Astrocyte (in vitro differentiated cells and primary cell): ENCODE results near the gene INO80. TPM values are rescaled to one million over a fixed set of nuclear protein-coding genes. Genes with fewer than 3 reads are reported as not detected.

Experiments
- DNase-seq: peaks from one replicate; pipeline ENCODE4 v3.0.0-alpha.2; 2010; ENCODE audit warnings: low read depth
- FAIRE-seq: peaks from 2 replicates; lab custom pipeline; 2011; peaks lifted over from hg19 to GRCh38; lab: Jason Lieb, UNC
- H2AFZ ChIP-seq: 2 replicates; pipeline ENCODE4 v1.6.0; 2012; ENCODE audit warnings: low read depth, low read length, inconsistent platforms
- H3K27ac ChIP-seq: 2 replicates; pipeline ENCODE4 v1.5.1; 2011; ENCODE audit warnings: low read depth, low read length, inconsistent platforms
- H3K27me3 ChIP-seq: 2 replicates; pipeline ENCODE4 v1.6.0; 2011; ENCODE audit warnings: low read length, inconsistent platforms; ENCODE audit not compliant: insufficient read depth
- H3K36me3 ChIP-seq: 2 replicates; pipeline ENCODE4 v1.5.1; 2011; ENCODE audit warnings: low read length, inconsistent platforms; ENCODE audit not compliant: insufficient read depth
- H3K4me1 ChIP-seq: 2 replicates; pipeline ENCODE4 v1.5.1; 2011; ENCODE audit warnings: low read length, inconsistent platforms; ENCODE audit not compliant: insufficient read depth
- H3K4me2 ChIP-seq: 2 replicates; pipeline ENCODE4 v1.6.0; 2012; ENCODE audit warnings: low read length, inconsistent platforms
- H3K4me3 ChIP-seq: 2 replicates; pipeline ENCODE4 v1.5.1; 2011; ENCODE audit warnings: low read depth, mild to moderate bottlenecking, low read length, inconsistent platforms; ENCODE audit not compliant: insufficient read depth
- H3K79me2 ChIP-seq: 2 replicates; pipeline ENCODE4 v1.6.0; 2012; ENCODE audit warnings: mild to moderate bottlenecking, low read length, inconsistent platforms; ENCODE audit not compliant: insufficient read depth
- H3K9ac ChIP-seq: 2 replicates; pipeline ENCODE4 v1.6.0; 2012; ENCODE audit warnings: mild to moderate bottlenecking, low read length, inconsistent platforms
- H3K9me3 ChIP-seq: 2 replicates; pipeline ENCODE4 v1.5.1; 2012; ENCODE audit warnings: low read depth, mild to moderate bottlenecking, low read length, inconsistent platforms; ENCODE audit not compliant: insufficient read depth
- H4K20me1 ChIP-seq: 2 replicates; pipeline ENCODE4 v1.6.0; 2012; ENCODE audit warnings: low read length, inconsistent platforms; ENCODE audit not compliant: insufficient read depth
- H3K27ac Mint-ChIP-seq: one replicate; pipeline ENCODE4 v1.8.0; 2021; ENCODE audit warnings: mild to moderate bottlenecking, mixed read lengths; ENCODE audit not compliant: unreplicated experiment
- H3K27me3 Mint-ChIP-seq: one replicate; pipeline ENCODE4 v1.8.0; 2021; ENCODE audit warnings: low read depth, mixed read lengths; ENCODE audit not compliant: unreplicated experiment
- H3K36me3 Mint-ChIP-seq: one replicate; pipeline ENCODE4 v1.8.0; 2021; ENCODE audit warnings: low read depth, mixed read lengths; ENCODE audit not compliant: unreplicated experiment
- H3K4me1 Mint-ChIP-seq: one replicate; pipeline ENCODE4 v1.8.0; 2021; ENCODE audit warnings: low read depth, mixed read lengths; ENCODE audit not compliant: unreplicated experiment
- H3K4me3 Mint-ChIP-seq: one replicate; pipeline ENCODE4 v1.8.0; 2021; ENCODE audit warnings: mild to moderate bottlenecking, moderate library complexity, mixed read lengths; ENCODE audit not compliant: unreplicated experiment
- H3K9me3 Mint-ChIP-seq: one replicate; pipeline ENCODE4 v1.8.0; 2021; ENCODE audit warnings: mild to moderate bottlenecking, mixed read lengths; ENCODE audit not compliant: unreplicated experiment
- CTCF ChIP-seq: IDR thresholded peaks from 2 replicates; pipeline ENCODE4 v1.5.1; 2011; ENCODE audit warnings: low read depth, mild to moderate bottlenecking, inconsistent platforms, low read length, moderate library complexity; ENCODE audit not compliant: insufficient read depth
- EZH2 ChIP-seq: IDR thresholded peaks from 2 replicates; pipeline ENCODE4 v1.6.1; 2012; ENCODE audit warnings: mild to moderate bottlenecking, low read length, inconsistent platforms; ENCODE audit not compliant: insufficient read depth
- total RNA-seq: library from RNA; stranded (reverse); gene quantifications from 2 replicates; pipeline ENCODE4 v1.2.1, GENCODE V29; 2021

INO80 gene
- total RNA-seq, 1 donor from 2014 or later, result 17.3 TPM

GRCh38 chr15:41022487-41023090, 93.5 kb downstream of the INO80 start:
- peaks cover 7% of the 10 kb centered on the region for H3K4me1 ChIP-seq
- peaks cover 3% of the 10 kb centered on the region for H3K4me1 Mint-ChIP-seq
- H3K9me3 ChIP-seq, result no peaks in the 10 kb centered on the region
- peaks cover 11% of the 10 kb centered on the region for H3K36me3 Mint-ChIP-seq
- TF ChIP-seq CTCF, result peak; percentile 80
- no peak for TF ChIP-seq EZH2
- no peak overlapping the region for H3K4me3 ChIP-seq
- no peak overlapping the region for H3K4me3 Mint-ChIP-seq
- H3K9ac ChIP-seq, result no peak overlapping the region
- H3K27ac ChIP-seq, result no peak overlapping the region
- peak; percentile 23 for DNase-seq
- no peak for FAIRE-seq
- H3K79me2 ChIP-seq, result no peaks in the 10 kb centered on the region
- H3K36me3 ChIP-seq, result peaks cover 30% of the 10 kb centered on the region
- no peaks in the 10 kb centered on the region for H3K9me3 Mint-ChIP-seq
- no peak overlapping the region for H3K4me2 ChIP-seq
- no peak overlapping the region for H3K27ac Mint-ChIP-seq
- no peaks in the 10 kb centered on the region for H3K27me3 ChIP-seq
- no peaks in the 10 kb centered on the region for H3K27me3 Mint-ChIP-seq
- H2AFZ ChIP-seq, result no peak overlapping the region
- peaks cover 31% of the 10 kb centered on the region for H4K20me1 ChIP-seq

GRCh38 chr15:41020829-41021228, 95.3 kb downstream of the INO80 start:
- peaks cover 30% of the 10 kb centered on the region for H4K20me1 ChIP-seq
- Mint-ChIP-seq H3K4me1 (peaks cover 3% of the 10 kb centered on the region), H3K4me3 (no peak overlapping the region), H3K27me3 (no peaks in the 10 kb centered on the region), H3K9me3 (no peaks in the 10 kb centered on the region), H3K36me3 (peaks cover 14% of the 10 kb centered on the region), H3K27ac (no peak overlapping the region)
- H2AFZ ChIP-seq, result no peak overlapping the region
- no peak overlapping the region for H3K4me3 ChIP-seq
- no peaks in the 10 kb centered on the region for H3K27me3 ChIP-seq
- no peaks in the 10 kb centered on the region for H3K79me2 ChIP-seq
- DNase-seq (no peak), FAIRE-seq (no peak)
- peaks cover 7% of the 10 kb centered on the region for H3K4me1 ChIP-seq
- H3K4me2 ChIP-seq, result no peak overlapping the region
- no peak overlapping the region for H3K9ac ChIP-seq
- TF ChIP-seq EZH2 (no peak), CTCF (no peak)
- H3K9me3 ChIP-seq, result no peaks in the 10 kb centered on the region
- no peak overlapping the region for H3K27ac ChIP-seq
- H3K36me3 ChIP-seq, result peaks cover 26% of the 10 kb centered on the region

GRCh38 chr15:41020311-41020710, 95.8 kb downstream of the INO80 start:
- no peak overlapping the region for H3K27ac ChIP-seq
- H3K27me3 ChIP-seq, result no peaks in the 10 kb centered on the region
- H3K36me3 ChIP-seq, result peaks cover 24% of the 10 kb centered on the region
- H3K79me2 ChIP-seq, result no peaks in the 10 kb centered on the region
- Mint-ChIP-seq H3K27ac (no peak overlapping the region), H3K4me3 (no peak overlapping the region), H3K9me3 (no peaks in the 10 kb centered on the region), H3K4me1 (peaks cover 3% of the 10 kb centered on the region), H3K27me3 (no peaks in the 10 kb centered on the region), H3K36me3 (peaks cover 11% of the 10 kb centered on the region)
- H3K4me1 ChIP-seq, result peaks cover 7% of the 10 kb centered on the region
- DNase-seq, result no peak
- H2AFZ ChIP-seq, result no peak overlapping the region
- TF ChIP-seq CTCF, result no peak
- no peak for TF ChIP-seq EZH2
- H3K9ac ChIP-seq, result no peak overlapping the region
- no peak overlapping the region for H3K4me3 ChIP-seq
- peaks cover 30% of the 10 kb centered on the region for H4K20me1 ChIP-seq
- no peak for FAIRE-seq
- H3K9me3 ChIP-seq, result no peaks in the 10 kb centered on the region
- H3K4me2 ChIP-seq, result no peak overlapping the region
